ENCODE results near the gene SAMD4B. TPM values are rescaled to one million over a fixed set of nuclear protein-coding genes. Genes with fewer than 3 reads are reported as not detected.
A peak's percentile ranks its signal among the peaks of the same experiment; 100 is the strongest.

Gene SAMD4B
- total RNA-seq, 3 donors from 2014 or later (not counting 1 experiment from before 2014, with no cell fraction given) = 67.8 to 80.8 (median 78.9) TPM

- intact Hi-C loops (cut with micrococcal nuclease) = no loop called here
- H3K9me3 ChIP-seq (ENCODE audit: control insufficient read depth, insufficient read depth, low read length) = no peaks in the 10 kb centered on the region
- WGBS (ENCODE audit: insufficient coverage) = 98% methylated on average over 17 of the region's 17 CpGs
- H3K36me3 ChIP-seq (ENCODE audit: control insufficient read depth, insufficient read depth, low read length) = peaks cover 82% of the 10 kb centered on the region
- Mint-ChIP-seq H3K27me3 (ENCODE audit: low read depth in 2 of 2) (no peaks in the 10 kb centered on the region), H3K4me3 (no peak overlapping the region), H3K27ac (peak overlapping the region; percentile 26 to 29), H3K36me3 (peaks cover 15% of the 10 kb centered on the region), H3K9me3 (no peaks in the 10 kb centered on the region), H3K4me1 (peaks cover 0 to 11% of the 10 kb centered on the region in 2 donors)
- TF ChIP-seq CTCF (IDR thresholded peaks at IDR 0.05) = no peak
- DNase-seq = no peak
- no peak for ATAC-seq
- H3K4me3 ChIP-seq (ENCODE audit: low read length) = no peak overlapping the region
- H3K27ac ChIP-seq (ENCODE audit: low read length) = no peak overlapping the region
- no peaks in the 10 kb centered on the region for H3K4me1 ChIP-seq (ENCODE audit: control insufficient read depth, insufficient read depth, low read length)
- no peaks in the 10 kb centered on the region for H3K27me3 ChIP-seq (ENCODE audit: control insufficient read depth, insufficient read depth, low read length)
Measured at GRCh38 chr19:39380521-39381502, 38.6 kb downstream of the SAMD4B start.

GRCh38 chr19:39381910-39382611 lies 39.8 kb downstream of the SAMD4B start:
- H3K9me3 ChIP-seq (ENCODE audit: control insufficient read depth, insufficient read depth, low read length) = no peaks in the 10 kb centered on the region
- Mint-ChIP-seq H3K4me3 (no peak overlapping the region), H3K27me3 (ENCODE audit: low read depth in 2 of 2) (no peaks in the 10 kb centered on the region), H3K27ac (peak overlapping the region in 1 of 2 donors; percentile 26), H3K9me3 (no peaks in the 10 kb centered on the region), H3K4me1 (peaks cover 0 to 18% of the 10 kb centered on the region in 2 donors), H3K36me3 (peaks cover 15% of the 10 kb centered on the region)
- no peaks in the 10 kb centered on the region for H3K4me1 ChIP-seq (ENCODE audit: control insufficient read depth, insufficient read depth, low read length)
- ATAC-seq (no peak), DNase-seq (no peak)
- no peaks in the 10 kb centered on the region for H3K27me3 ChIP-seq (ENCODE audit: control insufficient read depth, insufficient read depth, low read length)
- no peak for TF ChIP-seq CTCF (IDR thresholded peaks at IDR 0.05)
- no peak overlapping the region for H3K27ac ChIP-seq (ENCODE audit: low read length)
- intact Hi-C loops (cut with micrococcal nuclease) = no loop called here
- H3K36me3 ChIP-seq (ENCODE audit: control insufficient read depth, insufficient read depth, low read length) = peaks cover 82% of the 10 kb centered on the region
- no peak overlapping the region for H3K4me3 ChIP-seq (ENCODE audit: low read length)
- 94% methylated on average over 10 of the region's 10 CpGs for WGBS (ENCODE audit: insufficient coverage)

GRCh38 chr19:39382991-39383828 lies 41.0 kb downstream of the SAMD4B start:
- Mint-ChIP-seq H3K27me3 (ENCODE audit: low read depth in 2 of 2) (no peaks in the 10 kb centered on the region), H3K36me3 (peaks cover 15% of the 10 kb centered on the region), H3K9me3 (no peaks in the 10 kb centered on the region), H3K4me3 (no peak overlapping the region), H3K4me1 (peaks cover 0 to 18% of the 10 kb centered on the region in 2 donors), H3K27ac (peak overlapping the region in 1 of 2 donors; percentile 70)
- intact Hi-C loops (cut with micrococcal nuclease) = no loop called here
- H3K4me1 ChIP-seq (ENCODE audit: control insufficient read depth, insufficient read depth, low read length) = no peaks in the 10 kb centered on the region
- H3K4me3 ChIP-seq (ENCODE audit: low read length) = no peak overlapping the region
- H3K9me3 ChIP-seq (ENCODE audit: control insufficient read depth, insufficient read depth, low read length) = no peaks in the 10 kb centered on the region
- no peak for ATAC-seq
- TF ChIP-seq CTCF (IDR thresholded peaks at IDR 0.05) = no peak
- H3K27ac ChIP-seq (ENCODE audit: low read length) = no peak overlapping the region
- H3K36me3 ChIP-seq (ENCODE audit: control insufficient read depth, insufficient read depth, low read length) = peaks cover 78% of the 10 kb centered on the region
- DNase-seq = no peak
- no peaks in the 10 kb centered on the region for H3K27me3 ChIP-seq (ENCODE audit: control insufficient read depth, insufficient read depth, low read length)
- WGBS (ENCODE audit: insufficient coverage) = 95% methylated on average over 18 of the region's 18 CpGs
